Measurements from ENCODE around the gene ALKBH6. TPM values are rescaled to one million over a fixed set of nuclear protein-coding genes. Genes with fewer than 3 reads are reported as not detected.

Gene ALKBH6
- total and polyA plus RNA-seq, 10 of the 15 experiments (the other 5 are each of a cell fraction or from before 2014, with no cell fraction given) = 1.2 to 56.5 (median 36.1) TPM

DNA sequence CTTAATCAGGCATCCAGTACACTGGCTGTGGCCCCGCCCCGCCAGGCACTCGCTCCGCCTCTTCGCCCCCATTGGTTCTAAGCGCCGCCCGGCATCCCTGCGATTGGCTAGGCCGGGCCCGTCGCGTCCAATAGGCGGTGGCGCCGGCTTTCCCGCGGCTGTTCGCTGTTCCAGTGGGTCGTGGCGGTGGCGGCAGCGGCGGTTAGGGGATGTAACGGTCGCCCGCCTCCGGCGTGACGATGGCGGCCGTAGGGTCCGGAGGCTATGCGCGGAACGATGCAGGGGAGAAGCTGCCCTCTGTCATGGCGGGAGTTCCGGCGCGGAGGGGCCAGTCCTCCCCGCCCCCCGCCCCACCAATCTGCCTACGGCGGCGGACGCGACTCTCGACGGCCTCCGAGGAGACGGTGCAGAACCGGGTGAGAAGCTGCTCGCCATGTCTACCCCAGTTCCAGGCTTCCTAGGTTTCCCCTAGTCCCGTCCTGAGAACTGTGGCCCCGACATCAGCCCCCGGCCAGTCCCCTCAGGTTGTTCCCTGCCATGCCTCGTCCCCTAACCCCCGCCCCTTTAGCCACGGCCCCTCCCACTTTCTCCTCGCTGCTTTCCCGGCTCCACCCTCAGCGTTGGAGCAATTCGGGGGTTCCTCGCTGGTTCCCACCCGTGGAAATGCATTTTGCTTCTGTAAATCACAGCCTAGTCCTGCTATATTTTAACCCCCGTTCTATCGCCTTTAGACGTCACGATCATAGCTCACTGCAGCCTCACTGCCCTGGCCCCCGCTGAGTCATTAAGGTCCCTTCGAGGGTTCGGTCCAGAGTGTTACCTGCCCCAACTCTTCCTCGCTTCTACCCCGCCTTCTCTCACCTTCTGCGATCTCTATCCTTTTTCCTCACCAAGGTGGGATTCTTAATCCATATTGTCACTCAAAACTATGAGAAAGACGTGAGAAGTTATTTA is 41.0 kb upstream of the ALKBH6 start, which contains the start of gene WDR62 (continued):
- TF ChIP-seq GATAD2B (conservative IDR thresholded peaks at IDR 0.05; ENCODE audit: low read depth) (peak; percentile 39; the same call in 1 of the 2 replicates), SIN3A (IDR thresholded peaks at IDR 0.05; ENCODE audit: low read depth, low read length) (peak; percentile 99), RB1 (IDR thresholded peaks at IDR 0.05; ENCODE audit: borderline replicate concordance) (peak; percentile 91; the same call in 1 of the 2 replicates), CBFB (IDR thresholded peaks at IDR 0.05; ENCODE audit: low read depth) (0 out of 2 replicates have a peak, but pooled peaks have one; percentile 46), CREB1 (IDR thresholded peaks at IDR 0.05; ENCODE audit: low read depth) (no peak), FOS (IDR thresholded peaks at IDR 0.05; ENCODE audit: borderline replicate concordance, extremely low read depth, insufficient read length) (peak; percentile 68), POLR2A (IDR thresholded peaks at IDR 0.05; ENCODE audit: low read depth, low read length) (peak; percentile 67), ESRRA (IDR thresholded peaks at IDR 0.05; ENCODE audit: low read length) (no peak), NR2F1 (conservative IDR thresholded peaks at IDR 0.05) (0 out of 2 replicates have a peak, but pooled peaks have one; percentile 6), SREBF2 (IDR thresholded peaks at IDR 0.05; ENCODE audit: low read length) (no peak), NFYB (IDR thresholded peaks at IDR 0.05; ENCODE audit: insufficient read depth, low read depth, low read length) (peak; percentile 99), EZH2 (IDR thresholded peaks at IDR 0.05; ENCODE audit: borderline replicate concordance, control insufficient read depth, low read depth, low read length) (no peak), LARP7 (IDR thresholded peaks at IDR 0.05) (peak; percentile 62), TAF1 (IDR thresholded peaks at IDR 0.05; ENCODE audit: borderline replicate concordance, low read depth, low read length) (0 out of 2 replicates have a peak, but pooled peaks have one; percentile 17), NBN (IDR thresholded peaks at IDR 0.05) (0 out of 2 replicates have a peak, but pooled peaks have one; percentile 9), MXI1 (IDR thresholded peaks at IDR 0.05; ENCODE audit: low read depth, low read length) (peak; percentile 97), CHD2 (IDR thresholded peaks at IDR 0.05; ENCODE audit: borderline replicate concordance, low read depth, low read length) (peak; percentile 74), BMI1 (IDR thresholded peaks at IDR 0.05; ENCODE audit: borderline replicate concordance) (no peak), YY1 (IDR thresholded peaks at IDR 0.05; ENCODE audit: low read depth, low read length) (peak; percentile 75), NFYA (IDR thresholded peaks at IDR 0.05; ENCODE audit: borderline replicate concordance, low read depth, low read length) (peak; percentile 52; the same call in 1 of the 2 replicates), RFX5 (IDR thresholded peaks at IDR 0.05; ENCODE audit: low read depth, low read length) (peak; percentile 69; the same call in 1 of the 2 replicates), SUPT20H (IDR thresholded peaks at IDR 0.05; ENCODE audit: borderline replicate concordance, control insufficient read depth, low read depth, low read length) (no peak), CUX1 (IDR thresholded peaks at IDR 0.05; ENCODE audit: insufficient replicate concordance, low read depth, low read length) (no peak), BACH1 (IDR thresholded peaks at IDR 0.05; ENCODE audit: borderline replicate concordance) (peak; percentile 26; the same call in 1 of the 2 replicates), NFIC (IDR thresholded peaks at IDR 0.05; ENCODE audit: low read depth, low read length) (no peak)
- TF ChIP-seq, protein P1, sequence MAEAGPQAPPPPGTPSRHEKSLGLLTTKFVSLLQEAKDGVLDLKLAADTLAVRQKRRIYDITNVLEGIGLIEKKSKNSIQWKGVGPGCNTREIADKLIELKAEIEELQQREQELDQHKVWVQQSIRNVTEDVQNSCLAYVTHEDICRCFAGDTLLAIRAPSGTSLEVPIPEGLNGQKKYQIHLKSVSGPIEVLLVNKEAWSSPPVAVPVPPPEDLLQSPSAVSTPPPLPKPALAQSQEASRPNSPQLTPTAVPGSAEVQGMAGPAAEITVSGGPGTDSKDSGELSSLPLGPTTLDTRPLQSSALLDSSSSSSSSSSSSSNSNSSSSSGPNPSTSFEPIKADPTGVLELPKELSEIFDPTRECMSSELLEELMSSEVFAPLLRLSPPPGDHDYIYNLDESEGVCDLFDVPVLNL (IDR thresholded peaks at IDR 0.05; ENCODE audit: low read depth, low read length) = peak; percentile 95
